ENCODE measurements around the gene CHRNA10.
"Not testable (repeated sequence)": the region's sequence is repeated elsewhere in the genome, so short reads cannot be mapped to it uniquely, and the experiment has no call there.

Gene CHRNA10

DNA sequence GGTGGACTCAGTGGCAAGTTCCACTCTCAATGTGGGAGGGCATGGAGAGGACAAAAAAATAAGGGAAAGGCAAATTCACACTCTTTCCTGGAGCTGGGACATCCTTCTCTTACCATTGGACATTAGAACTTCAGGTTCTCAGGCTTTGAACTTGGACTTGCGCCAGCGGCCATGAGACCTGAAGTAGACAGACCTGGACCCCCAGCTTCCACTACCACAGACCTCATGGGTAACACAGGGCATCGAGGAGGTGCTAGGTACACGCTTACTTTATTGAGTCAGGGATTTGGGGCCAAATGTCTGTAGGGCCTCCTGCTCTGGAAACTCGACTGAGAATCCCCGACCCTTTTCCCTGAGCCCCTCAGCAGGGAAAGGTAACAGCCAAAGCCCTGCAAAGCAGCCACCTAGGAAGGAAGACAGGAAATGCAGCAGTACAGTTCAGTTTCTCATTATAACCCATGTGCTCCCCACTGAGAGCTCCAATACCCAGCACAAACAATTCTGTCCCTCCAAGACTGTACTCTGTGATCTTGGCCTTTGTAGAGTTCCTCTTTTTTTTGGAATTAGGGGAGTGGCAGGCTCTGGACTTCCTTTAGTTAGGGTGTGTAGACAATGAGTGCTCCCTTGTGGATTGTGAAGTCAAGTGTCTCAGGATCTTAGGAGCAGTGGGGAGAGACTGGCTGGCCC is 5.7 kb downstream of the CHRNA10 start:
- H3K9ac ChIP-seq (ENCODE audit: low read depth in 1 of 2, low read length in 2 of 2): no peak overlapping the region
- H3K36me3 ChIP-seq (ENCODE audit: control insufficient read depth in 2 of 2, insufficient read depth in 2 of 2, low read length in 2 of 2): peaks cover 11 to 21% of the 10 kb centered on the region in 2 donors
- H3K27me3 ChIP-seq (ENCODE audit: control insufficient read depth in 2 of 2, insufficient read depth in 2 of 2, low read length in 2 of 2): no peaks in the 10 kb centered on the region

DNA sequence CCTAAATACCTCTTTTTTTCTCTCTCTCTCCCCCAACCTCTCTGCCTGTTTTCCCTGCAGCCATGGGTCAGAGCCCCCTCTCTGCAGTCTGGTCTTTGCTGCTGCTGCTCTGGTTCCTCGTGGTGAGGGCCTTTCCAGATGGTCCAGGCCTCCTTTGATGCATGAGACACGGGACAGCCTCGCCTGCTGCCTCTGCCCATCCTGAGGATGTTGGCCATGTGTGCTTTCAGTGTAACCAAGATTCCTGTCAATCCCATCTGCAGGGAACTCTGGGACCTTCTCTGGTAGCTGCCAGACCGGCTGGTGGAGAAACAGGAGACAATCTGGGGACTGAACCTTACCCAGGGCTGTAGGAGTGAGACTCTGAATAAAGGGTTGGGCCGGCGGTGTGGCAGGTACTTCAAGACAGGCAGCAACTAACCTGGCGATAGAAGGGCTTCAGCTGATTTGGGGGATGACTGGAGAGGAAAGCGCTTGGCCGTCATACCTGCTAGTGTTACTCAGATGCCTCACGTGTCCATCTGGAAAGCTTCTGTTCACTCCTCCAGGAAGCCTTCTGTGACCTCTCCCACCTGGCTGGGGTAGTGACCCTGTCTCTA is 7.1 kb downstream of the CHRNA10 start:
- H3K27ac ChIP-seq (ENCODE audit: low read depth in 2 of 2, low read length in 2 of 2): no peak overlapping the region
- H3K9me3 ChIP-seq (ENCODE audit: control insufficient read depth in 2 of 2, low read length in 2 of 2): no peaks in the 10 kb centered on the region
- H3K4me1 ChIP-seq (ENCODE audit: control insufficient read depth in 2 of 2, insufficient read depth in 2 of 2, low read length in 2 of 2): no peaks in the 10 kb centered on the region
- no peaks in the 10 kb centered on the region for H3K27me3 ChIP-seq (ENCODE audit: control insufficient read depth in 2 of 2, insufficient read depth in 2 of 2, low read length in 2 of 2)
- no peak overlapping the region for H3K9ac ChIP-seq (ENCODE audit: low read depth in 1 of 2, low read length in 2 of 2)
- peaks cover 10 to 20% of the 10 kb centered on the region in 2 donors for H3K36me3 ChIP-seq (ENCODE audit: control insufficient read depth in 2 of 2, insufficient read depth in 2 of 2, low read length in 2 of 2)
- no peak overlapping the region for H3K4me3 ChIP-seq (ENCODE audit: low read length in 2 of 2)

More for the DNA sequence above, 5.7 kb downstream of the CHRNA10 start:
- H3K4me1 ChIP-seq (ENCODE audit: control insufficient read depth in 2 of 2, insufficient read depth in 2 of 2, low read length in 2 of 2): no peaks in the 10 kb centered on the region
- H3K9me3 ChIP-seq (ENCODE audit: control insufficient read depth in 2 of 2, low read length in 2 of 2): no peaks in the 10 kb centered on the region
- H3K27ac ChIP-seq (ENCODE audit: low read depth in 2 of 2, low read length in 2 of 2): no peak overlapping the region
- H3K4me3 ChIP-seq (ENCODE audit: low read length in 2 of 2): no peak overlapping the region

DNA sequence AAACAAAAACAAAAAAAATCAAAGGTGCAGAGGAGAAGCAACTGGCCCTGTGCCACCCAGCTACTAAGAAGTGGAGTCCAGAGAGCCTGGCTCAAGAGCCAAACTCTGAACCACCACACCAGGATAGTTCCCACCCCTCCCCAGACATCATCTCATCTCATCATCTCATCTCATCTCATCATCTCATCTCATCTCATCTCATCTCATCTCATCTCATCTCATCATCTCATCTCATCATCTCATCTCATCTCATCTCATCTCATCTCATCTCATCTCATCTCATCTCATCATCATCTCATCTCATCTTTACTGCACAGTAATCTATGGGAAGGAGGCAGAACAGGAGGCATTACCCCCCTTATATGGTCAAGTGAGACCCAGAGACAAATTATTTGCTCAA is 8.3 kb downstream of the CHRNA10 start:
- Histone ChIP-seq H3K9ac (ENCODE audit: low read depth in 1 of 2, low read length in 2 of 2) (no peak overlapping the region), H3K27ac (ENCODE audit: low read depth in 2 of 2, low read length in 2 of 2) (no peak overlapping the region), H3K9me3 (ENCODE audit: control insufficient read depth in 2 of 2, low read length in 2 of 2) (no peaks in the 10 kb centered on the region), H3K4me1 (ENCODE audit: control insufficient read depth in 2 of 2, insufficient read depth in 2 of 2, low read length in 2 of 2) (no peaks in the 10 kb centered on the region), H3K27me3 (ENCODE audit: control insufficient read depth in 2 of 2, insufficient read depth in 2 of 2, low read length in 2 of 2) (no peaks in the 10 kb centered on the region), H3K36me3 (ENCODE audit: control insufficient read depth in 2 of 2, insufficient read depth in 2 of 2, low read length in 2 of 2) (peaks cover 8 to 15% of the 10 kb centered on the region in 2 donors), H3K4me3 (ENCODE audit: low read length in 2 of 2) (no peak overlapping the region)

DNA sequence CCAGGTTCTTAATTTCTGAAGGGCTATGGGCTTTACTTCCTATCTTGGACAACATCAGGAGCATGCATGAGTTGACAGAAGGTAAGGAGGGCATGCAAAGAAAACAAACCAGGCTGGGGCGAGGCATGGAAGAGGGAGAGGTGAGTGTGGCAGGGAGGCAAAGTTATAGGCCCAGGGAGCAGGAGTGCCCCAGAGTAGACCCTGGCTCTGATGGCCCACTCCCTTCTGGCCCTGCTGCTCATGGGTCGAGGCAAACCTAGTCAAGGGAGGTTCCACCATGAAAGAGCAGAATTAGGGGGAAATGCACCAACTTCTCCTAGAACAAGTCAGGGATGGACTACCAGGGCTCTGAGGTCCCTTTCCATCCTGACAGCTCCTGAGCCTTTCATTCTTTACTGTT is 10.2 kb downstream of the CHRNA10 start:
- no peak overlapping the region for H3K27ac ChIP-seq (ENCODE audit: low read depth in 2 of 2, low read length in 2 of 2)
- H3K4me3 ChIP-seq (ENCODE audit: low read length in 2 of 2): no peak overlapping the region
- no peaks in the 10 kb centered on the region for H3K4me1 ChIP-seq (ENCODE audit: control insufficient read depth in 2 of 2, insufficient read depth in 2 of 2, low read length in 2 of 2)
- peaks cover 5 to 8% of the 10 kb centered on the region in 2 donors for H3K36me3 ChIP-seq (ENCODE audit: control insufficient read depth in 2 of 2, insufficient read depth in 2 of 2, low read length in 2 of 2)
- no peaks in the 10 kb centered on the region for H3K9me3 ChIP-seq (ENCODE audit: control insufficient read depth in 2 of 2, low read length in 2 of 2)
- H3K27me3 ChIP-seq (ENCODE audit: control insufficient read depth in 2 of 2, insufficient read depth in 2 of 2, low read length in 2 of 2): no peaks in the 10 kb centered on the region
- H3K9ac ChIP-seq (ENCODE audit: low read depth in 1 of 2, low read length in 2 of 2): no peak overlapping the region

DNA sequence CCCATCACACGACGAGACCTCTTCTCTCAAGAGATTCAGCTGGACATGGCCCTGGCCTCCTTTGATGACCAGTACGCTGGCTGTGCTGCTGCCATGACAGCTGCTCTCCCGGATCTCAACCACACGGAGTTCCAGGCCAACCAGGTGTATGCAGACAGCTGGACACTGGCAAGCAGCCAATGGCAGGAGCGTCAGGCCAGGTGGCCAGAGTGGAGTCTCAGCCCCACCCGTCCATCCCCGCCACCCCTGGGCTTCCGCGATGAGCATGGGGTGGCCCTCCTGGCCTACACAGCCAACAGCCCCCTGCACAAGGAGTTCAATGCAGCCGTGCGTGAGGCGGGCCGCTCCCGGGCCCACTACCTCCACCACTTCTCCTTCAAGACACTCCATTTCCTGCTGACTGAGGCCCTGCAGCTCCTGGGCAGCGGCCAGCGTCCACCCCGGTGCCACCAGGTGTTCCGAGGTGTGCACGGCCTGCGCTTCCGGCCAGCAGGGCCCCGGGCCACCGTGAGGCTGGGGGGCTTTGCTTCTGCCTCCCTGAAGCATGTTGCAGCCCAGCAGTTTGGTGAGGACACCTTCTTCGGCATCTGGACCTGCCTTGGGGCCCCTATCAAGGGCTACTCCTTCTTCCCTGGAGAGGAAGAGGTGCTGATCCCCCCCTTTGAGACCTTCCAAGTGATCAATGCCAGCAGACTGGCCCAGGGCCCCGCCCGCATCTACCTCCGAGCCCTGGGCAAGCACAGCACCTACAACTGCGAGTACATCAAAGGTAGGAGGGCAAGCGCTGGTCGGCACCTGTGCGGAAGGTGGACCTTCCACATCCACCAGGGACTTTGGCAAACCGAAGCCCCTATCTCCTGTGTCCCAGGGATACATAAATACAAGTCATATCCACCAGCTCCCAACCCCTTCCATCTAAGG is 11.3 kb downstream of the CHRNA10 start:
- H3K27ac ChIP-seq (ENCODE audit: low read depth in 2 of 2, low read length in 2 of 2): no peak overlapping the region
- no peaks in the 10 kb centered on the region for H3K4me1 ChIP-seq (ENCODE audit: control insufficient read depth in 2 of 2, insufficient read depth in 2 of 2, low read length in 2 of 2)
- H3K9me3 ChIP-seq (ENCODE audit: control insufficient read depth in 2 of 2, low read length in 2 of 2): no peaks in the 10 kb centered on the region
- no peak overlapping the region for H3K4me3 ChIP-seq (ENCODE audit: low read length in 2 of 2)
- H3K27me3 ChIP-seq (ENCODE audit: control insufficient read depth in 2 of 2, insufficient read depth in 2 of 2, low read length in 2 of 2): peaks cover 0 to 1% of the 10 kb centered on the region in 2 donors
- H3K9ac ChIP-seq (ENCODE audit: low read depth in 1 of 2, low read length in 2 of 2): no peak overlapping the region
- peaks cover 0 to 5% of the 10 kb centered on the region in 2 donors for H3K36me3 ChIP-seq (ENCODE audit: control insufficient read depth in 2 of 2, insufficient read depth in 2 of 2, low read length in 2 of 2)

DNA sequence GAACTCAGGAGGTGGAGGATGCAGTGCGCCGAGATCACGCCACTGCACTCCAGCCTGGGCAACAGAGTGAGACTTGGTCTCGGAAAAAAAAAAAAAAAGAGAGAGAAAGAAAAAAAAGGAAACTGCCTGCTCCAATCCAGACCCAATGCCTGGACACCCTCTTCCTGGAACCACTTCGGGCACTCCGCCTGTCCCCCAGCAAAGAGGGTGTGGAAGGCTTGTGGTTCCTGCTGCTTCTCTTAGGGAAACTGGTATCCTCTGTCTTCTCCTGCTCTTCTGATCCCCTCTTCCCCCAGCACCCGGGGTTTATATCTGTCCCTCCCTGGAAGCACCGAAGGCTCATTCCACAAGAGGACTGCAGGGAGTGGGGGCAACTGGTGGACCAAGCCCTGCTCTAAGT is 12.9 kb downstream of the CHRNA10 start:
- Histone ChIP-seq H3K9me3 (ENCODE audit: control insufficient read depth in 2 of 2, low read length in 2 of 2) (no peaks in the 10 kb centered on the region), H3K4me3 (ENCODE audit: low read length in 2 of 2) (no peak overlapping the region), H3K4me1 (ENCODE audit: control insufficient read depth in 2 of 2, insufficient read depth in 2 of 2, low read length in 2 of 2) (no peaks in the 10 kb centered on the region), H3K27me3 (ENCODE audit: control insufficient read depth in 2 of 2, insufficient read depth in 2 of 2, low read length in 2 of 2) (peaks cover 0 to 3% of the 10 kb centered on the region in 2 donors), H3K36me3 (ENCODE audit: control insufficient read depth in 2 of 2, insufficient read depth in 2 of 2, low read length in 2 of 2) (no peaks in the 10 kb centered on the region), H3K9ac (ENCODE audit: low read depth in 1 of 2, low read length in 2 of 2) (no peak overlapping the region), H3K27ac (ENCODE audit: low read depth in 2 of 2, low read length in 2 of 2) (no peak overlapping the region)

DNA sequence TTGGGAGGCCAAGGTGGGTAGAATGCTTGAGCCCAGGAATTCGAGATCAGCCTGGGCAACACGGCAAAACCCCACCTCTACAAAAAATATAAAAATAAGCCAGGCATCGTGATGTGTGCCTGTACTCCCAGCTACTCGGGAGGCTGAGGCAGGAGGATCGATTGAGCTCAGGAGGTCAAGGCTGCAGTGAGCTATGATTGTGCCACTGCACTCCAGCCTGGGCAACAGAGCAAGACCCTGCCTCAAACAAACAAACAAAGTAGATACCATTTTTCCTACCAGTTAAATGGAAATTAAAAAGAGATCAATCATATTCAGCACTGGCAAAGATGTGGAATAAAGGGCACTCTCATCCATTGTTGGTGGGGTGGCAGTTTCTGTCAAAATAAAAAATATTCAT is 13.9 kb downstream of the CHRNA10 start:
- not testable (repeated sequence) for H3K4me1 ChIP-seq (ENCODE audit: control insufficient read depth in 2 of 2, insufficient read depth in 2 of 2, low read length in 2 of 2); H3K9me3 ChIP-seq (ENCODE audit: control insufficient read depth in 2 of 2, low read length in 2 of 2)

DNA sequence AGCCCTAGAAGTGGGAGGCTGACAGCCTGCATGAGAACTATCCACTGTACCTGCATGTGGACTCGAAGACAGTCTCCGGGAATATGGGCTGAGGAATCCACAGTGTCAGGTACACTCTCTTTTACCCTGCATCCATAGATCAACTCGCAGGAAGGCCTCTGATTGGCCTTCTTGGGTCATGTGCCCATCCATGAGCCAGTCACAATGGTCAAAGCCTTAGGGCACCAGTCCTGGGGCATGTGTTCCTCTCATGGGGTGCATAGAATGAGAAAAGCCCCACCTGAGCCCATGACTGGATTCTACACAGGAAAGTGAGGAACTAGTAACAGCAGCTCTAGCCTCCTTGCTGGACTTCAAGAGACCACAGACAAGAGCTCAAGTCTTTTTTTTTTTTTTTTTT is 15.6 kb downstream of the CHRNA10 start:
- Histone ChIP-seq H3K9me3 (ENCODE audit: control insufficient read depth in 2 of 2, low read length in 2 of 2) (no peaks in the 10 kb centered on the region), H3K4me3 (ENCODE audit: low read length in 2 of 2) (no peak overlapping the region), H3K4me1 (ENCODE audit: control insufficient read depth in 2 of 2, insufficient read depth in 2 of 2, low read length in 2 of 2) (no peaks in the 10 kb centered on the region), H3K27me3 (ENCODE audit: control insufficient read depth in 2 of 2, insufficient read depth in 2 of 2, low read length in 2 of 2) (peaks cover 0 to 3% of the 10 kb centered on the region in 2 donors), H3K9ac (ENCODE audit: low read depth in 1 of 2, low read length in 2 of 2) (no peak overlapping the region), H3K27ac (ENCODE audit: low read depth in 2 of 2, low read length in 2 of 2) (no peak overlapping the region), H3K36me3 (ENCODE audit: control insufficient read depth in 2 of 2, insufficient read depth in 2 of 2, low read length in 2 of 2) (no peaks in the 10 kb centered on the region)

More for the DNA sequence above, 13.9 kb downstream of the CHRNA10 start:
- H3K27me3 ChIP-seq (ENCODE audit: control insufficient read depth in 2 of 2, insufficient read depth in 2 of 2, low read length in 2 of 2); H3K9ac ChIP-seq (ENCODE audit: low read depth in 1 of 2, low read length in 2 of 2); H3K36me3 ChIP-seq (ENCODE audit: control insufficient read depth in 2 of 2, insufficient read depth in 2 of 2, low read length in 2 of 2); H3K27ac ChIP-seq (ENCODE audit: low read depth in 2 of 2, low read length in 2 of 2); H3K4me3 ChIP-seq (ENCODE audit: low read length in 2 of 2): not testable (repeated sequence)

DNA sequence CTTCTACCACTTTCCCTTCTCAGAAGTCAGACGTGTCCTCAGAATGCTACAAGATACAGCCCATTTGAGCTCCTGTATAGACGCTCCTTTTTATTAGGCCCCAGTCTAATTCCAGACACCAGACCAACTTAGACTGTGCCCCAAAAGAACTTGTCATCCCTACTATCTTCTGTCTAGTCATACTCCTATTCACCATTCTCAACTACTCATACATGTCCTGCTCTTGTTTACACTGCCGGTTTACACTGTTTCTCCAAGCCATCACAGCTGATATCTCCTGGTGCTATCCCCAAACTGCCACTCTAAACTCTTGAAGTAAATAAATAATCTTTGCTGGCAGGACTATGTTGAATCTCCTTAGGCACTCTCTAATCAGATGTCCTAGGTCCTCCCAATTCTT is 18.7 kb downstream of the CHRNA10 start:
- not testable (repeated sequence) for H3K27me3 ChIP-seq (ENCODE audit: control insufficient read depth in 2 of 2, insufficient read depth in 2 of 2, low read length in 2 of 2); H3K36me3 ChIP-seq (ENCODE audit: control insufficient read depth in 2 of 2, insufficient read depth in 2 of 2, low read length in 2 of 2); H3K4me1 ChIP-seq (ENCODE audit: control insufficient read depth in 2 of 2, insufficient read depth in 2 of 2, low read length in 2 of 2); H3K27ac ChIP-seq (ENCODE audit: low read depth in 2 of 2, low read length in 2 of 2); H3K9me3 ChIP-seq (ENCODE audit: control insufficient read depth in 2 of 2, low read length in 2 of 2); H3K9ac ChIP-seq (ENCODE audit: low read depth in 1 of 2, low read length in 2 of 2); H3K4me3 ChIP-seq (ENCODE audit: low read length in 2 of 2)

DNA sequence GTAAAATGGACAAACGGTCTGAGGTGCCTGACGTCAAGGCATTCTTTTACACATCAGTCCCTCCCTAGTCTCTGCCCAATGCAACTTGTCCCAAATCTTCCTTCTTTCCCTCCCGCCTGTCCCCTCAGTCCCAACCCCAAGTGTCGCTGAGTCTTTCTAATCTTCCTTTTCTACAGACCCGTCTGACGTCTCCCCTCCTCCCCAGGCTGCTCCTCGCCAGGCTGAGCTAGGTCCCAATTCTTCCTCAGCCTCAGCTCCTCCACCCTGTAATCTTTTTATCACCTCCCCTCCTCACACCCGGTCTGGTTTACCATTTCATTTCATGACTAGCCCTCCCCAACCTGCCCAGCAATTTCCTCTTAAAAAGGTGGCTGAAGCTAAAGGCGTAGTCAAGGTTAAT is 21.8 kb downstream of the CHRNA10 start:
- not testable (repeated sequence) for H3K27ac ChIP-seq (ENCODE audit: low read depth in 2 of 2, low read length in 2 of 2); H3K9me3 ChIP-seq (ENCODE audit: control insufficient read depth in 2 of 2, low read length in 2 of 2); H3K4me3 ChIP-seq (ENCODE audit: low read length in 2 of 2); H3K4me1 ChIP-seq (ENCODE audit: control insufficient read depth in 2 of 2, insufficient read depth in 2 of 2, low read length in 2 of 2); H3K9ac ChIP-seq (ENCODE audit: low read depth in 1 of 2, low read length in 2 of 2); H3K36me3 ChIP-seq (ENCODE audit: control insufficient read depth in 2 of 2, insufficient read depth in 2 of 2, low read length in 2 of 2); H3K27me3 ChIP-seq (ENCODE audit: control insufficient read depth in 2 of 2, insufficient read depth in 2 of 2, low read length in 2 of 2)

All from mucosa of rectum (tissue), 2 donors.